NOMO-1 treated with dmso at 0.1 percent for 144 hours (cell line): ENCODE results near the gene UPF1.
"Not testable (repeated sequence)": the region's sequence is repeated elsewhere in the genome, so short reads cannot be mapped to it uniquely, and the experiment has no call there.

Experiments used
- DNase-seq: peaks from one replicate; lab custom pipeline; 2025; ENCODE audit not compliant: unreplicated experiment; lab: John Stamatoyannopoulos, UW

Gene UPF1

DNA sequence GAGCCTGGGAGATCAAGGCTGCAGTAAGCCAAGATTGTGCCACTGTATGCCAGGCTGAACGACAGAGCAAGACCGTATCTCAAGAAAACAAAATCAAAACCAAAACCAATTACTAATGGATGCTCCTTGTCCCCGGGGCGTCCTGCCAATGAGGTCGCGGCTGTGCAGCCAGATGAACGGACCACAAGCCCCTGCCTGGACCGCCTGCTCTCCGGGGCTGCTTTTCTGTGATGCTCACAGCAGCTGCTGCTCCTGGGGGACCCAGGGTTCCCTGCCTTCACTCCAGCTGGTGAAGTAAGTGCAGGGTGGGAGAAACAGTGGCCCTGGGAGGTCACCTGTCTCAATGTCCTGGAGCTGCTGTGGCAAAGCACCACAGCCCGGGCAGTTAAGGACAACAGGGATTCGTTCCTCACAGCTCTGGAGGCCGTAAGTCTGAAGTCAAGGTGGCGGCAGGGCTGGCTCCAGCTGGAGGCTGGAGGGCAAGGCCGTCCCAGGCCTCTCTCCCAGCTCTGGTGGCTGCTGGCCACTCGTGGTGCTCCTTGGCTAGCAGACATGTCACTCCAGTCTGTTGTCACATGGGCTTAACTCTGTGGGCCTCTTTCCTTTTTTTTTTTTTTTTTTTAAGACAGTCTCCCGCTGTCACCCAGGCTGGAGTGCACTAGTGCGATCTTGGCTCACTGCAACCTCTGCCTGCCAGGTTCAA, 77.3 kb downstream of the UPF1 start:
- DNase-seq, result no peak

DNA sequence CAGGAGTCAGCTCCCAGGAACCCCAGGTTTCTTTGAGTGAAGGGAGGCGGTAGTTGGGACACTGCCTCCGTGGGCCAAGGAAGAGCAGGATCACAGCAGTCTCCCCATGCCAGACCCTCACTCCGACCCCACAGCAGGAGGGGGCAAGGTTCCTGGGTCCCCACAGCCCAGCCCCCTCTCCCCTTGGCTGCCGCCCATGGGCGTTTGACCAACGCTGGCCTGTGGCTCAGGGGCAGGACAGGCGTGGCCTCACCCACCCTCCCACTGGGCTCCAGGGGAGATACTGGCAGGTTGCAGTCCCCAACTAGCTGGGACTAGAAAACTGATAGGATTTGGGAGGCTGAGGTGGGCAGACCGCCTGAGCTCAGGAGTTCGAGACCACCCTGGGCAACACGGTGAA, 78.3 kb downstream of the UPF1 start:
- no peak for DNase-seq

DNA sequence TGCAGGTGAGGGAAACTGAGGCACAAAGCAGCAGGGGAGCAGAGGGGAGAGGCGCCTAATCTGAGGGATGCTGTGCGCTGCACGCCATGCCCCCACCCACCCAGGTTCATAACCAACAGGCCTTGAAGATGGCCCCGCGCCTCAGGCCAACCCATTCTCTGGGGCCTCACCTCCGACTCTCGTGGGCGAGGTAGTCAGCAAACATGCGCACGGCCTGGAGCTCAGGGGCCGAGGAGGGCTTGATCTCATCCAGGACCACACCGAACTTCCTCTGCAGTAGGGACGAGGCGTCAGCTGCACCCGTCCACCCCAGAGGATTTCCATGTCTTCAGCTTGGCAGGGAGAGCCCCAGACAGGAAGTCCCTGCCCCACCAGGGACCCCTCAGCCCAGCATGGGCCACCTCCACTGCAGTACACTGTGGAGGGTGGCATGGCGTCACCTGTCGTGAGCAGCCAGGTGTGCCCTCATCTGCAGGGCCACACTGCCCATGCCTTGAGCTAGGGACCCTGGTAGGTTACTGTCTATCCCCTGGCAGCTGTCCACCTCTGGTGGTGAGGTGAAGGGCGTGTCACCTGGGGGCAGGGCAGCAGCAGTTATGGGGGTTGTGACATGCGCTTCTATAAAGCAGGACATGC, 79.2 kb downstream of the UPF1 start:
- DNase-seq, result no peak

GRCh38 chr19:18912933-18913332, 81.2 kb downstream of the UPF1 start:
- DNase-seq, result no peak

DNA sequence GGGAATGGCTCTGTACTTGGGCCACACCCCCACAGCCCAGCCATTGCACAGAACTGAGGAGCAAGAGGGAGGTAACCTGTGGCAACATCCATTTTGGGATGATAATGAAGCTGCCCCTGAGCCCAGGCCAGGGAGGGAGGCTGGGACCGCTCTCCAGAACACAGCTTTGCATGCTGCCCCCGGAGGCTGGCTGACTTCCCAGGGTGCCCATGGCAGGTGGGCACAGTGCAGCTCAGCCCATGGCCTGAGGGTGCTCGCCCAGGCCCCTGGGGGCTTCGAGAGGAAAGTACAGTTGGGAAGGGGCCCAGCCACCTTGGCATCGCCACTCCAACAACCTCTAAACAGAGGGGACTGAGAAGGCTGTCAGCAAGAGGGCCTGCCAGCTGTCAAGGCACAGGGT, 81.7 kb downstream of the UPF1 start:
- DNase-seq, result no peak

GRCh38 chr19:18915639-18916038, 83.9 kb downstream of the UPF1 start:
- DNase-seq, result no peak

DNA sequence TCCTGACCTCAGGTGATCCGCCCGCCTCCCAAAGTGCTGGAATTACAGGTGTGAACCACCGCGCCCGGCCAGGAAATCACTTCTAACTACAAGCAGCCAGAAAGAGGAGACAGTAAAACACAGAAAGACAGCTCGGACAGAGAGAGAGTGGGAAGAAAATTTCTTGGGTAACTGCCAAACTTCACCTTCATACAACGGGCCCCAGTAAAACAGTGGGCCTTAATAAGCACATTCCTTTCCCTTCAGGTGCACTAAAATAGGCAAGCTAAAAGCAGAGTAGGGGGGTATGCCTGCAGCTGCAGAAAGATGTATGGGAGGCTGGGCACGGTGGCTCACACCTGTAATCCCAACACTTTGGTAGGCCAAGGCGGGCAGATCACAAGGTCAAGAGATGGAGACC, 85.8 kb downstream of the UPF1 start:
- not testable (repeated sequence) for DNase-seq
